ENCODE measurements around the gene POMGNT1. TPM values are rescaled to one million over a fixed set of nuclear protein-coding genes. Genes with fewer than 3 reads are reported as not detected.

POMGNT1 gene
- polyA plus RNA-seq, 2 of the 4 experiments (the other 2 are of a cell fraction) = 33.1 to 33.5 TPM

DNA sequence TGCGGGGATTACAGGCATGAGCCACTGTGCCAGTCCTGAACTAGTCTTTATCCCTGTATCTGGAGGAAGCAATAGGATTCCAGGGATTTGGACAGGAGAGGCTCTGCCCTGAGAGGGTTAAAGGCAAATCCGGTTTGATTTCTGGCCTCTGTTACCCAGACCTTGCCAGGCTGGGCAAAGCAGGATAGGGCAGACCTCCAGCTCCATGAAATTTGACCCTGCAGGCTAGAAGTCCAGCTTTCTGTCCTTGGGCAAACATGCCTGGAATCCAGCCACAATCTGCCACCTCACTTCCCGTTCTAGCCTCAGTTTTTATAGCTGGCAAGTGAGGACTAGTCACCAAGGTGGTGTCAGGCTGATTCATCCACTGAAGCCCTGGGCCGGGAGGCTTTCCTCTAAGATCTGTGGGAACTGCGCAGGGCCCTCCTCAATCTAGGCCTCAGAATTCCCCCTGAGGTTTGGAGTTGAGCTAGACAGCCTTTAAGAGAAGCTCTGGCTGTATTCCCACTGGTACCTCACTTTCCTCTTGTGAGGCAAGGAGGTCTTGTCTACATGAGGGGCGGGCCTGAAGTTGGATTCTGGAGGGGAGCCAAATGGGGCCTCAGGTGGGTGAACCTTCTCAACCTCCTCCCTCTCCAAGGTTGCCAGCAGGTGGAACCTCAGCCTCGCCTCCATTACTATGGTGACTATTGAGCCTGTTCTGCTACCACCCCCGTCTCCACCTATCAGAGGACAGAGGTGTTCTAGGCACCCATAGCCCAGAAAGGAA lies 15.0 kb downstream of the POMGNT1 start:
- no peaks in the 10 kb centered on the region for H3K9me3 ChIP-seq
- WGBS (ENCODE audit: missing lambda C conversion rate) = 35% methylated on average over 7 of the region's 8 CpGs
- ATAC-seq (peak; percentile 70 to 80), FAIRE-seq (no peak), DNase-seq (ENCODE audit: low read depth in 1 of 2, low spot score in 1 of 2) (peak; percentile 74 to 83)
- H3K4me3 ChIP-seq = no peak overlapping the region; the same call in 2 of the 3 replicates
- CTCF ChIA-PET = interaction anchor here (1.0 to 14.4 kb wide), 7 partner anchors 12 to 147 kb away, joined by 3 to 181 read pairs (median 5); no protein-coding TSS in a partner anchor
- POLR2A ChIA-PET = interaction anchor here (1.2 to 1.3 kb wide), 2 partner anchors 12 to 40 kb away, joined by 3 to 6 read pairs; no protein-coding TSS in a partner anchor
- H3K4me1 ChIP-seq = peaks cover 46% of the 10 kb centered on the region
- peak; percentile 46; the same call in 1 of the 2 replicates for TF ChIP-seq FOSL2 (IDR thresholded peaks at IDR 0.05)
- peak; percentile 59 for TF ChIP-seq FOSL2 (CRISPR knock-in tag; IDR thresholded peaks at IDR 0.05)
- no peak for TF ChIP-seq USF2 (IDR thresholded peaks at IDR 0.05)
- 0 out of 2 replicates have a peak, but pooled peaks have one; percentile 35 for TF ChIP-seq ESRRA (IDR thresholded peaks at IDR 0.05; ENCODE audit: borderline replicate concordance, low read length)
- 0 out of 2 replicates have a peak, but pooled peaks have one; percentile 17 for TF ChIP-seq GATA3 (IDR thresholded peaks at IDR 0.05; ENCODE audit: borderline replicate concordance)
- peak; percentile 54; the same call in 1 of the 2 replicates for TF ChIP-seq MAX (IDR thresholded peaks at IDR 0.05)
- TF ChIP-seq HOXB13 (CRISPR knock-in tag; IDR thresholded peaks at IDR 0.05; ENCODE audit: low read depth) = no peak
- peak overlapping the region; percentile 66 for H3K4me2 ChIP-seq
- peak overlapping the region; percentile 89 to 91 for H3K27ac ChIP-seq

DNA sequence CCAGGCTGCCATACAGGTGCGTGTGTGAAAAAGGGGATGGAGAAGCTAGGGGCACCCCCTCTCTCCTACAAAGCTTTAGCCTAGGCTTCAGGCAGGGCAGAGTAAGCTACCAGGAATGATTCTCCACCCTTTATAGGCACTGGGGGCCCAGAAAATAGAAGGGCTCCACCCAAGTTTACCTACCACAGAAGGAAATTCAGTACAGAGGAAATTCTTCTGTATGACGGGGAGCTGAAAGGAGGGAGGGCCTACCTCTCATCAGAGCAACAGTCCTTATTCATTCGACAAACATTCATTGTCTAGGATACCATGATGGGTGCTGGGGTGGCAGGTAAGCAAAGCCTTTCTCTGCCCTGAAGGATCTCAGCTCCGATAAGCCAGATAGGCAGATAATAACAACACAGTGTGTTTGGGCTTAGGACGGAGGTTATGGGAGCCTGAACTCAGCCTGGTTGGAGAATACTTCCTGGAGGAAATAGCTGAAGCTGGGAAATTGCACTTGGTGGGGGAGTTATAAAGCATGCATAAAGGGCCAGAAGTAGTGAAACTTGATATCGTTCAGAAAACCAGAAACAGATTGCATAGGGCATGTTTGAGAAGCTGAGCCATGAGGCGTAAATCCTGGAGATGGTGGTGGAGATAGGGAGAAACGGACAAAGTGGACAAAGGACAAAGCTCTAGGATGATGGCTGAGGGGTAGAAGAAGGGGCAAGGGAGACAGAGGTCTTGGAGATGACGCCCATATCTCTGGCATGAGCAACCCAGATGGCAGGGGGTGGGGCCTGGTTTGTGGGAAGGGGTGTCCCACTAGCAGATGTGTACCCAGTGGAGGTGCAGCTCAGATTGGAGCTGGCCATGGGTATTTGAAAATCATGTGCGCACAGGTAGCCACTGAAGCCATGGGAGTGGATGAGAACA lies 16.6 kb downstream of the POMGNT1 start:
- TF ChIP-seq NFE2L2 (conservative IDR thresholded peaks at IDR 0.05; ENCODE audit: low read length) (no peak), HEYL (CRISPR knock-in tag; IDR thresholded peaks at IDR 0.05) (no peak), HMGXB4 (CRISPR knock-in tag; IDR thresholded peaks at IDR 0.05; ENCODE audit: borderline replicate concordance) (no peak), CHD2 (IDR thresholded peaks at IDR 0.05; ENCODE audit: low read length, partially characterized antibody) (no peak), JUNB (IDR thresholded peaks at IDR 0.05) (no peak), HES2 (IDR thresholded peaks at IDR 0.05) (no peak), MAX (IDR thresholded peaks at IDR 0.05) (no peak), TFCP2L1 (CRISPR knock-in tag; IDR thresholded peaks at IDR 0.05) (no peak), MAFK (IDR thresholded peaks at IDR 0.05; ENCODE audit: partially characterized antibody) (no peak)
- no peak overlapping the region for H3K4me3 ChIP-seq
- peaks cover 46% of the 10 kb centered on the region for H3K4me1 ChIP-seq
- no peaks in the 10 kb centered on the region for H3K9me3 ChIP-seq
- ATAC-seq = no peak
- POLR2A ChIA-PET = no interaction called here
- FAIRE-seq = no peak
- H3K4me2 ChIP-seq = no peak overlapping the region
- CTCF ChIA-PET = interaction anchor here (0.6 to 14.4 kb wide), 10 partner anchors 8 to 145 kb away, joined by 3 to 181 read pairs (median 4); no protein-coding TSS in a partner anchor
- peak overlapping the region in 1 of 2 experiments; percentile 29; a peak in 2 of 6 replicates for H3K27ac ChIP-seq
- WGBS (ENCODE audit: missing lambda C conversion rate) = 69% methylated on average over 10 of the region's 10 CpGs
- DNase-seq (ENCODE audit: low read depth in 1 of 2, low spot score in 1 of 2) = no peak

DNA sequence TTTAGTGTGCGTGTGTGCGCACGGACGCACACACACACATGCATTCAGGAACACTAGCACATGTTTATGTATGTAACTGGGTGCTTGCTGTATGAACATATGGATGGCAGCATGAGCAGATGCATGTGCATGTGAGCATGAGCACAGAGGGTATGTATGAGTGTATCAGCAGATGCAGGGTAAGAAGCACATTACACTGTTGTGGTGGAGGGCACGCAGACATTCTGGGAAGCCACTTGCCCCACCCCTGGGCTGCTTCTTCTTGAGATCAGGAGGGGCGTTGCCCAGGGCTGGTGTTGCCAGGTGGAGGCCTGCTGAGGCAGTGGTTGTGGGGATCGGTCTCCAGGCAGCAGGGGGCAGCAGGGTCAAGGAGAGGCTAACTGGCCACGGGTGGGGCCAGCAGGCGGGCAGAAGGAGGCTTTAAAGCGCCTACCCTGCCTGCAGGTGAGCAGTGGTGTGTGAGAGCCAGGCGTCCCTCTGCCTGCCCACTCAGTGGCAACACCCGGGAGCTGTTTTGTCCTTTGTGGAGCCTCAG lies 18.1 kb downstream of the POMGNT1 start:
- Histone ChIP-seq H3K4me2 (no peak overlapping the region), H3K9me3 (no peaks in the 10 kb centered on the region), H3K27ac (peak overlapping the region in 1 of 2 experiments; percentile 49; a peak in 2 of 6 replicates), H3K4me1 (peaks cover 47% of the 10 kb centered on the region), H3K4me3 (no peak overlapping the region)
- DNase-seq (ENCODE audit: low read depth in 1 of 2, low spot score in 1 of 2) (peak in 1 of 2 experiments; percentile 35), ATAC-seq (peak; percentile 32 to 36; a peak in 4 of 6 replicates), FAIRE-seq (no peak)
- ChIA-PET CTCF (interaction anchor here (0.7 to 14.4 kb wide), 11 partner anchors 10 to 368 kb away, joined by 3 to 181 read pairs (median 3); no protein-coding TSS in a partner anchor), POLR2A (no interaction called here)
- WGBS (ENCODE audit: missing lambda C conversion rate) = 49% methylated on average over 9 of the region's 12 CpGs
- 0 out of 3 replicates have a peak, but pooled peaks have one; percentile 9 for TF ChIP-seq SMC3 (IDR thresholded peaks at IDR 0.05)
- no peak for TF ChIP-seq BHLHE40 (IDR thresholded peaks at IDR 0.05; ENCODE audit: low read depth, low read length)
